Fibroblast of gingiva (primary cell): ENCODE data around the gene OCA2.

ENCODE experiments used
- DNase-seq: peaks from one replicate; pipeline ENCODE4 v3.0.0-alpha.2; 2011; ENCODE audit warnings: low read depth

The OCA2 gene

GRCh38 chr15:27707257-27707656, 391.9 kb downstream of the OCA2 start:
- no peak for DNase-seq

GRCh38 chr15:27706300-27706699, 392.8 kb downstream of the OCA2 start:
- DNase-seq: no peak

- no peak for DNase-seq
These were observed 394.1 kb downstream of the OCA2 start for GRCh38 chr15:27705056-27705455.
